GM19372 (cell line): ENCODE data around the gene NAGPA.

Experiments used
- ATAC-seq: cut with Tn5 transposase; IDR thresholded peaks from one replicate; pipeline ENCODE4 v1.9.1; 2021; ENCODE audit warnings: mild to moderate bottlenecking, low read depth, moderate library complexity; ENCODE audit not compliant: unreplicated experiment

NAGPA gene

DNA sequence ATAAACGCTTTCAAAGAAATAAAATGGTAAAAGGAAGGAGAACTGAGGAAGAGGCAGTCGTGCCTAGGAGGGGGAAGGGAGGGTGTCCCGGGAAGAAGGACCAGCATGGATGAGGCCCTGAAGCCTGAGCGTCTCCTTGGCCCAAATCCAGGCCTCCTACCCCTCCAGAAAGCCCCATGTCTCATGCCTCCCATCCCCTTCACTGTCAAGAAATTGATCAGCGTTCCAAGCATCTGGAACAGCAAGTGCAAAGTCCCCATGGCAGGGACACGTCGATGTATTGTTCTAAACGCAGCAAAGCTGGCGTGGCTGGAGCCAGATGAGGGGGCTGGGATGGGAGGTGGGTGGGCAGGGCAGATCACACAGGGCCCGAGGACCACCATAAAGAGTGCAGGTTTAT, 53.0 kb downstream of the NAGPA start:
- no peak for ATAC-seq

GRCh38 chr16:4979736-4980660, 53.7 kb downstream of the NAGPA start:
- ATAC-seq, result no peak

- ATAC-seq, result no peak
Measured at GRCh38 chr16:4979164-4979563, 54.6 kb downstream of the NAGPA start.

GRCh38 chr16:4976611-4977145, 57.1 kb downstream of the NAGPA start:
- no peak for ATAC-seq

DNA sequence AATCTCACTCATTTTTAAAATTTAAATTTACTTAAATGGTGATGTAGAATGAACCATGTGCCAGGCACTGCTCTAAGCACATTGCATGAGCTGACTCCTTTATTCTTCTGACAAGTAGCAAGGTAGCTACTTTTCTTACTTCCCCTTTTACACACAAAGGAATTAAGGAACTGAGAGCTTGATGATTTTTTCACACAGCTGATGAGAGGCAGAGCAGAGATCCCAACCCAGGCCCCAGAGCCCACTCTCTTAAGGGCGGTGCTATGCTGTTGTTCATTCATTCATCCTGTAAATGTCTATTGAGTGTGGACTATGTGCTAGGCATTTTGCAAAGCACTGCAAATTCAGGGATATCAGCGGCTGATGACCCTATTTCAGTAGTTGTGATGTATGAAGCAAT, 57.7 kb downstream of the NAGPA start:
- peak; percentile 96 for ATAC-seq
